Measurements from ENCODE around the gene ATP2B2.

ATP2B2 gene

GRCh38 chr3:10373686-10374261 is 131.6 kb downstream of the ATP2B2 start:
- no peak for TF ChIP-seq CTCF (IDR thresholded peaks at IDR 0.05; ENCODE audit: low read depth, low read length)
- Histone ChIP-seq H3K36me3 (no peaks in the 10 kb centered on the region), H3K9me3 (no peaks in the 10 kb centered on the region), H3K27me3 (no peaks in the 10 kb centered on the region), H3K4me1 (no peaks in the 10 kb centered on the region), H3K4me3 (ENCODE audit: low read depth, low read length) (no peak overlapping the region)
- no peak for DNase-seq

DNA sequence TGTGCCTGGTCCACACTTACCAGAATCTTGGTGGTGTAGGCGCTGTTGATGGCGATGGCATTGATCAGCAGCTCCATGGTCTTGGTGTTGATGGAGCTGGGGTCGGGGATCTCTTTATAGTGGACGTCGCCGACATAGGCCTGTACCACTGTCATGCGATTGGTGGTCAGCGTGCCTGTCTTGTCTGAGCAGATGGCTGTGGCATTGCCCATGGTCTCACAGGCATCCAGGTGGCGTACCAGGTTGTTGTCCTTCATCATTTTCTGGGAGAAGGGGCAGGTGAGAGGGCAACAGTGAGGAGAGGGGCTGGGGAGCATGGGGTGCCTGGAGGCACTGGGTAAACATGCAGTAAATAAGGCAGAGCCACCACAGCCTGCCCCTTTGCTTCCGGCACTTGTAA is 133.6 kb downstream of the ATP2B2 start:
- Histone ChIP-seq H3K27me3 (no peaks in the 10 kb centered on the region), H3K4me3 (ENCODE audit: low read depth, low read length) (no peak overlapping the region), H3K4me1 (no peaks in the 10 kb centered on the region), H3K36me3 (no peaks in the 10 kb centered on the region), H3K9me3 (no peaks in the 10 kb centered on the region)
- no peak for DNase-seq
- no peak for TF ChIP-seq CTCF (IDR thresholded peaks at IDR 0.05; ENCODE audit: low read depth, low read length)

- no peak for TF ChIP-seq CTCF (IDR thresholded peaks at IDR 0.05; ENCODE audit: low read depth, low read length)
- Histone ChIP-seq H3K9me3 (no peaks in the 10 kb centered on the region), H3K4me1 (no peaks in the 10 kb centered on the region), H3K4me3 (ENCODE audit: low read depth, low read length) (no peak overlapping the region), H3K27me3 (no peaks in the 10 kb centered on the region), H3K36me3 (no peaks in the 10 kb centered on the region)
- DNase-seq = no peak
Observed at GRCh38 chr3:10371167-10371566, 134.2 kb downstream of the ATP2B2 start.

DNA sequence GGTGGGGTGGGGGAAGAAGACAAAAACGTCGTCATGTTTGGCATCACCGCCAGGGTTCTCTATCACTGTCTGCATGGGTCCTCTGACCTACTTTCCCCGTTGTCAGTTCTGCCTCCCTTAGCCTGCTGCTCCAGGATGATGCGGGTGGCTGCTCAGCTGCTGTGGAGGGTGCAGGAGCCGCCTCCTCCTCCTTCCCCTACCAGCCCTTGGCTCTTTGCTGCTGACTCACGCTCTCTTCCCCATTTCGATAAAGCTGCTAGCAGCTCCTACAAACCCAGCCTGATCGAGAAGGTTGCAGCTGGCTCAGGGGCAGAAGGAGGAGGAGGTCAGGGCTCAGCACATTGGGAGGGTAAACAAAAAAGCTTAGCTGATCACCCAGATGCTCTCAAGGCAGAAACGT is 135.0 kb downstream of the ATP2B2 start:
- no peaks in the 10 kb centered on the region for H3K27me3 ChIP-seq
- TF ChIP-seq CTCF (IDR thresholded peaks at IDR 0.05; ENCODE audit: low read depth, low read length) = no peak
- no peak overlapping the region for H3K4me3 ChIP-seq (ENCODE audit: low read depth, low read length)
- H3K4me1 ChIP-seq = no peaks in the 10 kb centered on the region
- no peaks in the 10 kb centered on the region for H3K9me3 ChIP-seq
- H3K36me3 ChIP-seq = no peaks in the 10 kb centered on the region
- DNase-seq = no peak

- no peak for TF ChIP-seq CTCF (IDR thresholded peaks at IDR 0.05; ENCODE audit: low read depth, low read length)
Observed at GRCh38 chr3:10368512-10368911, 136.9 kb downstream of the ATP2B2 start.

DNA sequence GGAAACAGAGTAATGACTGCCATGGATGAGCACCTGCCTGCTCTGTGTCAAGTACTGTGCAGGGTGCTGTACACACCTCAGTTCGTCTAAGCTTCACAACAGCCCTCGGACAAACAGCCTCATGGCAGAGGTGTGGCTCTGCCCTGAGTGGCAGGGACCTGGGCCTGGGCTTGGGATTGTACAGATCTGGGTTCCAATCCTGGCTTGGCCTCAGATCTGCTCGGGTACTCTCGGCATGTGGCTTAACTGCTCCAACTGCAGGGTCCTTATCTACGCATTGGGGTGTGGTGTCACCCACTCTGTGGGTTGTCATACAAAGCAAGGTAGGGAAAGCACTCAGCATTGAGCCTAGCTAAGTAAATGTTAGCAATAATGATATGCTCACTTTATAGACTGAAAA is 137.9 kb downstream of the ATP2B2 start:
- no peaks in the 10 kb centered on the region for H3K4me1 ChIP-seq
- no peaks in the 10 kb centered on the region for H3K9me3 ChIP-seq
- H3K27me3 ChIP-seq = no peaks in the 10 kb centered on the region
- no peak for TF ChIP-seq CTCF (IDR thresholded peaks at IDR 0.05; ENCODE audit: low read depth, low read length)
- no peak overlapping the region for H3K4me3 ChIP-seq (ENCODE audit: low read depth, low read length)
- H3K36me3 ChIP-seq = no peaks in the 10 kb centered on the region
- no peak for DNase-seq

More at GRCh38 chr3:10368512-10368911, 136.9 kb downstream of the ATP2B2 start:
- no peak overlapping the region for H3K4me3 ChIP-seq (ENCODE audit: low read depth, low read length)
- no peak for DNase-seq
- H3K9me3 ChIP-seq = no peaks in the 10 kb centered on the region
- H3K4me1 ChIP-seq = no peaks in the 10 kb centered on the region
- H3K27me3 ChIP-seq = no peaks in the 10 kb centered on the region
- no peaks in the 10 kb centered on the region for H3K36me3 ChIP-seq

All from BE2C (cell line).